HCT116 (cell line): Measurements from ENCODE around the gene OR10P1. TPM values are rescaled to one million over a fixed set of nuclear protein-coding genes. Genes with fewer than 3 reads are reported as not detected.

Source experiments
- ATAC-seq: fragments of 200-7000 bp; cut with Tn5 transposase; 2 replicates; pipeline ENCODE4 v1.9.1; 2020; ENCODE audit warnings: mild to moderate bottlenecking, moderate library complexity
- BruUV-seq: library from RNA; stranded (reverse); fragments of 400-500 nt; replicated peaks from 2 replicates; lab custom pipeline; 2021; lab: Mats Ljungman, UMichigan
- CTCF ChIA-PET: fragments of 300-600 bp; sonication (Branson Sonifier 250); formaldehyde crosslinking; loops from one replicate; lab custom pipeline; 2021; ENCODE audit warnings: antibody characterized with exemption; lab: Charles Lee
- POLR2A ChIA-PET: fragments of 300-600, 350-600 bp; sonication (Branson Sonifier 250); formaldehyde crosslinking; loops from one replicate; lab custom pipeline; 2021; ENCODE audit warnings: antibody characterized with exemption; lab: Charles Lee
- RAD21 ChIA-PET, 2 experiments: fragments of 300-600 bp; sonication (Branson Sonifier 250); formaldehyde crosslinking; loops; one replicate each; lab custom pipeline; 2023; ENCODE audit warnings: low total read pairs in 2 of 2; ENCODE audit not compliant: uncharacterized antibody in 2 of 2, unreplicated experiment in 2 of 2, low non-redundant PET in 1 of 2; lab: Charles Lee
- DNase-seq: peaks from one replicate; pipeline ENCODE4 v3.0.0-alpha.2; 2010; ENCODE audit warnings: low read depth, low spot score
- H2AFZ ChIP-seq: fragments of 200-600 bp; shearing (Covaris generic), sonication (generic); 2 replicates; pipeline ENCODE4 v1.6.1; 2017; ENCODE audit warnings: low read depth, mixed run types, mixed read lengths, antibody characterized with exemption, low read length; ENCODE audit not compliant: poor library complexity, severe bottlenecking
- H3K27ac ChIP-seq: 2 replicates; pipeline ENCODE4 v1.5.1; 2012; ENCODE audit warnings: low read depth, low read length
- H3K27me3 ChIP-seq: fragments of 200-600 bp; sonication (generic); 2 replicates; pipeline ENCODE4 v1.6.1; 2016; ENCODE audit warnings: mixed run types, low read length, mixed read lengths; ENCODE audit not compliant: insufficient read depth
- H3K36me3 ChIP-seq, 2 experiments: fragments of 200-500 bp in 1 of 2; fragments of 200-600 bp in 1 of 2; sonication (Bioruptor generic) in 1 of 2; sonication (generic) in 1 of 2; 2 replicates each; pipeline versions ENCODE4 v1.5.1 to v1.6.1; 2014 to 2016; ENCODE audit warnings: low read length in 2 of 2, inconsistent platforms in 1 of 2, mixed read lengths in 1 of 2, mixed run types in 1 of 2; ENCODE audit not compliant: insufficient read depth in 2 of 2, control insufficient read depth in 1 of 2
- H3K4me1 ChIP-seq, 2 experiments: fragments of 200-600 bp in 1 of 2; sonication (generic) in 1 of 2; 2 replicates each; pipeline versions ENCODE4 v1.5.1 to v1.6.1; 2012 to 2017; ENCODE audit warnings: low read length in 2 of 2, inconsistent platforms in 1 of 2, mild to moderate bottlenecking in 1 of 2, mixed read lengths in 1 of 2, mixed run types in 1 of 2, moderate library complexity in 1 of 2; ENCODE audit not compliant: insufficient read depth in 2 of 2, control insufficient read depth in 1 of 2
- H3K4me2 ChIP-seq: fragments of 200-600 bp; sonication (generic); 2 replicates; pipeline ENCODE4 v1.6.1; 2017; ENCODE audit warnings: mixed run types, low read length, mixed read lengths
- H3K4me3 ChIP-seq, 2 experiments: fragments of 200-600 bp in 1 of 2; sonication (generic) in 1 of 2; replicated peaks in 1 of 2; 2 replicates each; pipeline ENCODE4 v1.5.1; 2011 to 2016; ENCODE audit warnings: low read length in 2 of 2, control low read depth in 1 of 2, low read depth in 1 of 2, mild to moderate bottlenecking in 1 of 2, mixed read lengths in 1 of 2, mixed run types in 1 of 2
- H3K79me2 ChIP-seq: fragments of 200-600 bp; sonication (generic); 2 replicates; pipeline ENCODE4 v1.6.1; 2017; ENCODE audit warnings: mild to moderate bottlenecking, mixed run types, low read length, moderate library complexity, mixed read lengths; ENCODE audit not compliant: insufficient read depth
- H3K9ac ChIP-seq: fragments of 200-600 bp; sonication (generic); 2 replicates; pipeline ENCODE4 v1.6.1; 2016; ENCODE audit warnings: low read length, mixed read lengths
- H3K9me2 ChIP-seq: fragments of 200-600 bp; sonication (generic), shearing (Covaris generic); 2 replicates; pipeline ENCODE4 v1.6.1; 2017; ENCODE audit warnings: mixed run types, mild to moderate bottlenecking, moderate library complexity; ENCODE audit not compliant: insufficient read depth
- H3K9me3 ChIP-seq, 2 experiments: fragments of 200-500 bp in 1 of 2; fragments of 200-600 bp in 1 of 2; sonication (Bioruptor generic) in 1 of 2; sonication (generic) in 1 of 2; 2 replicates each; pipeline ENCODE4 v1.6.1; 2014 to 2017; ENCODE audit warnings: low read length in 2 of 2, mixed read lengths in 2 of 2, inconsistent platforms in 1 of 2, low read depth in 1 of 2, mild to moderate bottlenecking in 1 of 2, mixed run types in 1 of 2, moderate library complexity in 1 of 2; ENCODE audit not compliant: control insufficient read depth in 1 of 2, insufficient read depth in 1 of 2
- H4K20me1 ChIP-seq: fragments of 200-600 bp; sonication (generic), shearing (Covaris generic); 2 replicates; pipeline ENCODE4 v1.6.1; 2017; ENCODE audit warnings: mixed run types, mild to moderate bottlenecking, moderate library complexity; ENCODE audit not compliant: insufficient read depth
- CBX3 ChIP-seq: IDR thresholded peaks from 2 replicates; pipeline ENCODE4 v1.6.1; 2012; ENCODE audit warnings: low read depth
- CEBPB ChIP-seq: IDR thresholded peaks from 2 replicates; pipeline ENCODE4 v1.6.1; 2012; ENCODE audit warnings: low read depth
- ELF1 ChIP-seq: IDR thresholded peaks from 2 replicates; pipeline ENCODE4 v1.6.1; 2012; ENCODE audit warnings: low read depth, borderline replicate concordance
- EZH2 ChIP-seq: fragments of 200-600 bp; sonication (generic); IDR thresholded peaks from 2 replicates; pipeline ENCODE4 v1.6.1; 2017; ENCODE audit warnings: antibody characterized with exemption, mixed run types
- EZH2phosphoT487 ChIP-seq: fragments of 200-600 bp; IDR thresholded peaks from 2 replicates; pipeline ENCODE4 v1.6.1; 2018; ENCODE audit warnings: antibody characterized with exemption, borderline replicate concordance
- FOSL1 ChIP-seq: IDR thresholded peaks from 2 replicates; pipeline ENCODE4 v1.6.1; 2012; ENCODE audit warnings: low read depth
- JUND ChIP-seq: IDR thresholded peaks from 2 replicates; pipeline ENCODE4 v1.6.1; 2012
- POLR2A ChIP-seq: IDR thresholded peaks from 2 replicates; pipeline ENCODE4 v1.7.0; 2011; ENCODE audit warnings: borderline replicate concordance; ENCODE audit not compliant: insufficient read depth, insufficient read length; ENCODE audit errors: extremely low read depth
- POLR2AphosphoS5 ChIP-seq: IDR thresholded peaks from 2 replicates; pipeline ENCODE4 v1.6.1; 2011; ENCODE audit warnings: mild to moderate bottlenecking, low read depth, low read length, moderate library complexity
- SIN3A ChIP-seq: IDR thresholded peaks from 2 replicates; pipeline ENCODE4 v1.6.1; 2012; ENCODE audit warnings: low read depth
- SP1 ChIP-seq: IDR thresholded peaks from 2 replicates; pipeline ENCODE4 v1.6.1; 2012; ENCODE audit warnings: low read depth
- SRF ChIP-seq: IDR thresholded peaks from 2 replicates; pipeline ENCODE4 v1.6.1; 2012; ENCODE audit warnings: low read depth
- TCF7L2 ChIP-seq: IDR thresholded peaks from 2 replicates; pipeline ENCODE4 v1.7.0; 2011; ENCODE audit warnings: borderline replicate concordance, inconsistent platforms; ENCODE audit not compliant: insufficient read depth, insufficient read length; ENCODE audit errors: extremely low read depth
- YY1 ChIP-seq: IDR thresholded peaks from 2 replicates; pipeline ENCODE4 v1.6.1; 2011; ENCODE audit warnings: low read length, low read depth, moderate library complexity, mild to moderate bottlenecking; ENCODE audit not compliant: insufficient replicate concordance; ENCODE audit errors: extremely low read depth
- ZFX ChIP-seq: fragments of 450-650 bp; IDR thresholded peaks from 2 replicates; pipeline ENCODE4 v1.6.1; 2017
- intact Hi-C: fragments of 100-400 bp; cut with micrococcal nuclease; formaldehyde crosslinking; loops from 2 replicates; pipeline ENCODE4 v1.10.0; 2022
- total RNA-seq: library from RNA; stranded (reverse); gene quantifications from one replicate; pipeline ENCODE4 v1.2.1, GENCODE V29; 2021; ENCODE audit not compliant: unreplicated experiment
- TF ChIP-seq, protein P1 (sequence below): IDR thresholded peaks from 2 replicates; pipeline ENCODE4 v1.6.1; 2012; ENCODE audit warnings: low read depth
- TF ChIP-seq, protein P2 (sequence below), 3 experiments: fragments of 200-600 bp in 1 of 3; sonication (generic) in 1 of 3; IDR thresholded peaks in 2 of 3; conservative IDR thresholded peaks in 1 of 3; 2 replicates each; pipeline ENCODE4 v1.5.1; 2012 to 2017; ENCODE audit warnings: low read depth in 2 of 3, low read length in 2 of 3, antibody characterized with exemption in 1 of 3, borderline replicate concordance in 1 of 3, control low read depth in 1 of 3, mild to moderate bottlenecking in 1 of 3, mixed read lengths in 1 of 3, mixed run types in 1 of 3, moderate library complexity in 1 of 3; ENCODE audit not compliant: insufficient read depth in 1 of 3
- TF ChIP-seq, protein P3 (sequence below): IDR thresholded peaks from 2 replicates; pipeline ENCODE4 v1.6.1; 2011; ENCODE audit warnings: mild to moderate bottlenecking, low read length, moderate library complexity; ENCODE audit not compliant: insufficient replicate concordance; ENCODE audit errors: extremely low read depth
- TF ChIP-seq, protein P4 (sequence below): IDR thresholded peaks from 2 replicates; pipeline ENCODE4 v1.6.1; 2012

The OR10P1 gene
- total RNA-seq, 1 experiment from 2014 or later, result not detected

DNA sequence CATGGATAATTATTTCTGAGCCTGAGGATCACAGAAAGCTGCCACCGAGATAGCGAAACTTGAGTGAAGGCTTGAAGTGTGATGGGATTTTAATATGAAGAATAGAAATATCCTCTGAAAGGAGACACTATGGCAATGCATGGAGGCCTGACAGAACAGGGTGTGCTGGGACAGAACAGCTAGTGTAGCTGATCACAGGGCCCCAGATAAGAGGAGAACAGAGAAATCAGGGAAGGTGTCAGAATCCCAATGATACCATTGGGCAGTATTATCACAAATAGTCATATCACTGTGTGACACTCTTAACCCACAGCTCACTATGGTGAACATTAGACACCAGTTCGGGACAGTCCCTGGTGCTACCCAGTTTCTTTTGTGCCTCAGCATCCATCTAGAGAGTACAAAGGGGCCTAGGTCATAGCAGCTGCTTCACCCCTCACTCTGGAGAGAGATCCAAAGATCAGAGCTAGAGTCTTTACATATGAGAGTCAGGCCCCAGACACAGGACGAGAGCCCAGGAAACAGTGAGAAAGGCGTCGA is 506 bp upstream of the OR10P1 start:
- no peaks in the 10 kb centered on the region for H3K79me2 ChIP-seq
- H3K4me1 ChIP-seq, result no peaks in the 10 kb centered on the region
- H2AFZ ChIP-seq, result no peak overlapping the region
- ChIA-PET RAD21 (no interaction called here), CTCF (interaction anchor here (1.8 kb wide), 1 partner anchor 20 kb away, joined by 6 read pairs; no protein-coding TSS in a partner anchor), POLR2A (no interaction called here)
- DNase-seq (no peak), ATAC-seq (no peak)
- TF ChIP-seq CEBPB (no peak), SIN3A (no peak), SRF (no peak), SP1 (no peak), TCF7L2 (no peak), ELF1 (no peak), POLR2A (no peak), CBX3 (no peak), YY1 (no peak), POLR2AphosphoS5 (no peak), JUND (no peak), ZFX (no peak), EZH2phosphoT487 (no peak), EZH2 (no peak), FOSL1 (no peak)
- TF ChIP-seq, protein P1, sequence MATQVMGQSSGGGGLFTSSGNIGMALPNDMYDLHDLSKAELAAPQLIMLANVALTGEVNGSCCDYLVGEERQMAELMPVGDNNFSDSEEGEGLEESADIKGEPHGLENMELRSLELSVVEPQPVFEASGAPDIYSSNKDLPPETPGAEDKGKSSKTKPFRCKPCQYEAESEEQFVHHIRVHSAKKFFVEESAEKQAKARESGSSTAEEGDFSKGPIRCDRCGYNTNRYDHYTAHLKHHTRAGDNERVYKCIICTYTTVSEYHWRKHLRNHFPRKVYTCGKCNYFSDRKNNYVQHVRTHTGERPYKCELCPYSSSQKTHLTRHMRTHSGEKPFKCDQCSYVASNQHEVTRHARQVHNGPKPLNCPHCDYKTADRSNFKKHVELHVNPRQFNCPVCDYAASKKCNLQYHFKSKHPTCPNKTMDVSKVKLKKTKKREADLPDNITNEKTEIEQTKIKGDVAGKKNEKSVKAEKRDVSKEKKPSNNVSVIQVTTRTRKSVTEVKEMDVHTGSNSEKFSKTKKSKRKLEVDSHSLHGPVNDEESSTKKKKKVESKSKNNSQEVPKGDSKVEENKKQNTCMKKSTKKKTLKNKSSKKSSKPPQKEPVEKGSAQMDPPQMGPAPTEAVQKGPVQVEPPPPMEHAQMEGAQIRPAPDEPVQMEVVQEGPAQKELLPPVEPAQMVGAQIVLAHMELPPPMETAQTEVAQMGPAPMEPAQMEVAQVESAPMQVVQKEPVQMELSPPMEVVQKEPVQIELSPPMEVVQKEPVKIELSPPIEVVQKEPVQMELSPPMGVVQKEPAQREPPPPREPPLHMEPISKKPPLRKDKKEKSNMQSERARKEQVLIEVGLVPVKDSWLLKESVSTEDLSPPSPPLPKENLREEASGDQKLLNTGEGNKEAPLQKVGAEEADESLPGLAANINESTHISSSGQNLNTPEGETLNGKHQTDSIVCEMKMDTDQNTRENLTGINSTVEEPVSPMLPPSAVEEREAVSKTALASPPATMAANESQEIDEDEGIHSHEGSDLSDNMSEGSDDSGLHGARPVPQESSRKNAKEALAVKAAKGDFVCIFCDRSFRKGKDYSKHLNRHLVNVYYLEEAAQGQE, result no peak
- TF ChIP-seq, protein P2, sequence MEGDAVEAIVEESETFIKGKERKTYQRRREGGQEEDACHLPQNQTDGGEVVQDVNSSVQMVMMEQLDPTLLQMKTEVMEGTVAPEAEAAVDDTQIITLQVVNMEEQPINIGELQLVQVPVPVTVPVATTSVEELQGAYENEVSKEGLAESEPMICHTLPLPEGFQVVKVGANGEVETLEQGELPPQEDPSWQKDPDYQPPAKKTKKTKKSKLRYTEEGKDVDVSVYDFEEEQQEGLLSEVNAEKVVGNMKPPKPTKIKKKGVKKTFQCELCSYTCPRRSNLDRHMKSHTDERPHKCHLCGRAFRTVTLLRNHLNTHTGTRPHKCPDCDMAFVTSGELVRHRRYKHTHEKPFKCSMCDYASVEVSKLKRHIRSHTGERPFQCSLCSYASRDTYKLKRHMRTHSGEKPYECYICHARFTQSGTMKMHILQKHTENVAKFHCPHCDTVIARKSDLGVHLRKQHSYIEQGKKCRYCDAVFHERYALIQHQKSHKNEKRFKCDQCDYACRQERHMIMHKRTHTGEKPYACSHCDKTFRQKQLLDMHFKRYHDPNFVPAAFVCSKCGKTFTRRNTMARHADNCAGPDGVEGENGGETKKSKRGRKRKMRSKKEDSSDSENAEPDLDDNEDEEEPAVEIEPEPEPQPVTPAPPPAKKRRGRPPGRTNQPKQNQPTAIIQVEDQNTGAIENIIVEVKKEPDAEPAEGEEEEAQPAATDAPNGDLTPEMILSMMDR (IDR thresholded peaks at IDR 0.05 in 2 of 3, conservative IDR thresholded peaks at IDR 0.05 in 1 of 3; ENCODE audit: borderline replicate concordance in 1 of 3, insufficient read depth in 1 of 3, low read depth in 2 of 3, low read length in 2 of 3), result no peak
- TF ChIP-seq, protein P3, sequence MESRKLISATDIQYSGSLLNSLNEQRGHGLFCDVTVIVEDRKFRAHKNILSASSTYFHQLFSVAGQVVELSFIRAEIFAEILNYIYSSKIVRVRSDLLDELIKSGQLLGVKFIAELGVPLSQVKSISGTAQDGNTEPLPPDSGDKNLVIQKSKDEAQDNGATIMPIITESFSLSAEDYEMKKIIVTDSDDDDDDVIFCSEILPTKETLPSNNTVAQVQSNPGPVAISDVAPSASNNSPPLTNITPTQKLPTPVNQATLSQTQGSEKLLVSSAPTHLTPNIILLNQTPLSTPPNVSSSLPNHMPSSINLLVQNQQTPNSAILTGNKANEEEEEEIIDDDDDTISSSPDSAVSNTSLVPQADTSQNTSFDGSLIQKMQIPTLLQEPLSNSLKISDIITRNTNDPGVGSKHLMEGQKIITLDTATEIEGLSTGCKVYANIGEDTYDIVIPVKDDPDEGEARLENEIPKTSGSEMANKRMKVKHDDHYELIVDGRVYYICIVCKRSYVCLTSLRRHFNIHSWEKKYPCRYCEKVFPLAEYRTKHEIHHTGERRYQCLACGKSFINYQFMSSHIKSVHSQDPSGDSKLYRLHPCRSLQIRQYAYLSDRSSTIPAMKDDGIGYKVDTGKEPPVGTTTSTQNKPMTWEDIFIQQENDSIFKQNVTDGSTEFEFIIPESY, result no peak
- TF ChIP-seq, protein P4, sequence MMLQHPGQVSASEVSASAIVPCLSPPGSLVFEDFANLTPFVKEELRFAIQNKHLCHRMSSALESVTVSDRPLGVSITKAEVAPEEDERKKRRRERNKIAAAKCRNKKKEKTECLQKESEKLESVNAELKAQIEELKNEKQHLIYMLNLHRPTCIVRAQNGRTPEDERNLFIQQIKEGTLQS, result no peak
- H3K9ac ChIP-seq, result no peak overlapping the region
- no peaks in the 10 kb centered on the region for H3K9me3 ChIP-seq
- no peaks in the 10 kb centered on the region for H3K9me2 ChIP-seq
- intact Hi-C loops, result no loop called here
- no peaks in the 10 kb centered on the region for H3K36me3 ChIP-seq
- no peak overlapping the region for H3K4me3 ChIP-seq
- no peaks in the 10 kb centered on the region for H4K20me1 ChIP-seq
- no peak overlapping the region for H3K4me2 ChIP-seq
- no TSS peak for BruUV-seq
- H3K27ac ChIP-seq, result no peak overlapping the region
- peaks cover 13% of the 10 kb centered on the region; the same call in 1 of the 2 replicates for H3K27me3 ChIP-seq
